ENCODE data around the gene MCF2.

MCF2 gene

DNA sequence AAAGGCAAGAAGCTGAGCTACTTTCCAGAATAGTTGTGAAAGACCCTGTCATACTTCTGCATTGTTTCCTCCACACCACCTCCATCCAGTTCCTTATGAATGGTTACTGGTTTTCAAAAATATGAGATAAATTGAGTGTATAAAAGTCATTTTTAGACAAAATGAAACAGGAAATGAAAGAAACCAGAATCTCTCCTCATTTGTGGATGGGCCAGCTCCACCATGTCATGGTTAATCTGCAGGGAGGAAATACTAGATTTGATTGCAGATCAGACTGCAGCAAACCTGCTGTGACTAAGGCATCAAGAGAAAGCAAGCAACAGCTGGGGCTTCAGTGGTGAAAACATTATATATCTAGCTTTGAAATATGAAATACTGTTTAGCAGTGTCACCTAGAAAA, 153.6 kb downstream of the MCF2 start:
- TF ChIP-seq, protein P1, sequence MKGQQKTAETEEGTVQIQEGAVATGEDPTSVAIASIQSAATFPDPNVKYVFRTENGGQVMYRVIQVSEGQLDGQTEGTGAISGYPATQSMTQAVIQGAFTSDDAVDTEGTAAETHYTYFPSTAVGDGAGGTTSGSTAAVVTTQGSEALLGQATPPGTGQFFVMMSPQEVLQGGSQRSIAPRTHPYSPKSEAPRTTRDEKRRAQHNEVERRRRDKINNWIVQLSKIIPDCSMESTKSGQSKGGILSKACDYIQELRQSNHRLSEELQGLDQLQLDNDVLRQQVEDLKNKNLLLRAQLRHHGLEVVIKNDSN (IDR thresholded peaks at IDR 0.05): no peak

DNA sequence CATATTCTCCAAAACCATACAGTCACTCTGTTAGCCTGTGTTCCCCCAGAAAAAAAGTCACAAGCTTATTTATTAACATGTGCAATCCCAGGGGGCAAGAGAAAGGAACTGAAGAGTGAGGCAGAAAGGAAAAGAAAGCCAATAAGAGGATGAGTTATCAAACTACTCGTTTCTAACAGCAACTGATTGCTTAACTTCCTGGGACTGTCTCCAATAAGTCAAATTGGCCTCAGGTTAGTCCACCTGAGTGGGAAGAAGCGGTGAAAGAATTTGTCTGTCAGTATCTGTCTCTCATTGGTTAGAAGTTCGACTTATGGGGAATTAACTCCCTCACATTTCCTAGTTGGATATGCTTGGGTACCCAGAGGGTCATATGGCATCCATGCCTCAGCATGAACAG, 163.4 kb downstream of the MCF2 start:
- TF ChIP-seq FOXM1 (IDR thresholded peaks at IDR 0.05; ENCODE audit: borderline replicate concordance, low read depth): no peak
- no peak for TF ChIP-seq TCF12 (IDR thresholded peaks at IDR 0.05; ENCODE audit: low read depth)

DNA sequence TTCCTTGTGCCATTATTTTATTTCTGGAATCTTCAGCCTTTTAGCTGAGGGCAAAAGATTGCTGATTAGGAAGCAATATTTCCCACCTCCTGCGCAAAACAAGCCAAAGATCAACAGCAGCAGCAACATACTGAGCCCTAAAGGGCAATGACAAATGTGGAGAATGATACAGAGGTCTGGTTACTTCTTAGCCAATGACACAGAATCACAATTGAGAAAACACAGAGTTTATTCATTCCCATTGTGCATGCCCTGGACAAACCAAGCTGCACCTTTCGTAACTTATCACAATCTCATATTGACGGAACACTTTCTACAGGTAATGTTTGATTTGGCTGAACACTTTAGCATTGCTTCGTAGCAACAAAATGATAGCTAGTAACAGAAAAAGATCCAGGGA, 164.0 kb downstream of the MCF2 start:
- TF ChIP-seq EGR1 (IDR thresholded peaks at IDR 0.05): no peak
- TF ChIP-seq FOXM1 (IDR thresholded peaks at IDR 0.05; ENCODE audit: borderline replicate concordance, low read depth): no peak
- no peak for TF ChIP-seq CREB1 (IDR thresholded peaks at IDR 0.05; ENCODE audit: low read depth)
- TF ChIP-seq YY1 (IDR thresholded peaks at IDR 0.05; ENCODE audit: low read depth): no peak
- no peak for TF ChIP-seq EP300 (IDR thresholded peaks at IDR 0.05; ENCODE audit: borderline replicate concordance)
- no peak for TF ChIP-seq ZBTB7A (IDR thresholded peaks at IDR 0.05; ENCODE audit: low read depth)
- TF ChIP-seq, protein P2, sequence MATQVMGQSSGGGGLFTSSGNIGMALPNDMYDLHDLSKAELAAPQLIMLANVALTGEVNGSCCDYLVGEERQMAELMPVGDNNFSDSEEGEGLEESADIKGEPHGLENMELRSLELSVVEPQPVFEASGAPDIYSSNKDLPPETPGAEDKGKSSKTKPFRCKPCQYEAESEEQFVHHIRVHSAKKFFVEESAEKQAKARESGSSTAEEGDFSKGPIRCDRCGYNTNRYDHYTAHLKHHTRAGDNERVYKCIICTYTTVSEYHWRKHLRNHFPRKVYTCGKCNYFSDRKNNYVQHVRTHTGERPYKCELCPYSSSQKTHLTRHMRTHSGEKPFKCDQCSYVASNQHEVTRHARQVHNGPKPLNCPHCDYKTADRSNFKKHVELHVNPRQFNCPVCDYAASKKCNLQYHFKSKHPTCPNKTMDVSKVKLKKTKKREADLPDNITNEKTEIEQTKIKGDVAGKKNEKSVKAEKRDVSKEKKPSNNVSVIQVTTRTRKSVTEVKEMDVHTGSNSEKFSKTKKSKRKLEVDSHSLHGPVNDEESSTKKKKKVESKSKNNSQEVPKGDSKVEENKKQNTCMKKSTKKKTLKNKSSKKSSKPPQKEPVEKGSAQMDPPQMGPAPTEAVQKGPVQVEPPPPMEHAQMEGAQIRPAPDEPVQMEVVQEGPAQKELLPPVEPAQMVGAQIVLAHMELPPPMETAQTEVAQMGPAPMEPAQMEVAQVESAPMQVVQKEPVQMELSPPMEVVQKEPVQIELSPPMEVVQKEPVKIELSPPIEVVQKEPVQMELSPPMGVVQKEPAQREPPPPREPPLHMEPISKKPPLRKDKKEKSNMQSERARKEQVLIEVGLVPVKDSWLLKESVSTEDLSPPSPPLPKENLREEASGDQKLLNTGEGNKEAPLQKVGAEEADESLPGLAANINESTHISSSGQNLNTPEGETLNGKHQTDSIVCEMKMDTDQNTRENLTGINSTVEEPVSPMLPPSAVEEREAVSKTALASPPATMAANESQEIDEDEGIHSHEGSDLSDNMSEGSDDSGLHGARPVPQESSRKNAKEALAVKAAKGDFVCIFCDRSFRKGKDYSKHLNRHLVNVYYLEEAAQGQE (IDR thresholded peaks at IDR 0.05; ENCODE audit: low read depth): no peak
- TF ChIP-seq RAD21 (IDR thresholded peaks at IDR 0.05; ENCODE audit: low read depth): no peak
- TF ChIP-seq, protein P3, sequence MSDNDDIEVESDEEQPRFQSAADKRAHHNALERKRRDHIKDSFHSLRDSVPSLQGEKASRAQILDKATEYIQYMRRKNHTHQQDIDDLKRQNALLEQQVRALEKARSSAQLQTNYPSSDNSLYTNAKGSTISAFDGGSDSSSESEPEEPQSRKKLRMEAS (IDR thresholded peaks at IDR 0.05): no peak
- no peak for TF ChIP-seq TAF1 (IDR thresholded peaks at IDR 0.05; ENCODE audit: low read depth)
- TF ChIP-seq TEAD4 (IDR thresholded peaks at IDR 0.05): no peak
- no peak for TF ChIP-seq TCF12 (IDR thresholded peaks at IDR 0.05; ENCODE audit: low read depth)
- TF ChIP-seq CEBPB (IDR thresholded peaks at IDR 0.05): no peak
- TF ChIP-seq, protein P1 (IDR thresholded peaks at IDR 0.05): no peak
- TF ChIP-seq NFIC (IDR thresholded peaks at IDR 0.05): no peak

DNA sequence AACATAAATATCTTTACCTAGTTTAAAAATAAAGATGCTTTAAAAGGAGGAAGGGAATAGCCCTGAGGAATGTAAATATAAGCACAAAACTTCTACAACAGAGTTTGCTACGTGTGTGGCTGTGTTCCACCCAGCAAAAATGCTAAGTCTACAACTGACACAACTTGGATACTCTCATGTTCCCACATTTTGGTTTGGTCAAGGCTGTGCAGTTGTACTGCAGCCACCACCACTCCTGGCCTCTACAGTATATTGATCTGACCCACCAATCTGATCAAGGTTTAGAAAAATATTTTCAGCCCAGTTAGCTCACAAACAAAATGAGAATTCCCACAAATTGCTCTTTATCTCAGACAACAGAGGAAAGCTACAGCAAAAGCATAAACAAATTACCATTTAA, 165.3 kb downstream of the MCF2 start:
- TF ChIP-seq, protein P3 (IDR thresholded peaks at IDR 0.05): no peak
- no peak for TF ChIP-seq TCF12 (IDR thresholded peaks at IDR 0.05; ENCODE audit: low read depth)

DNA sequence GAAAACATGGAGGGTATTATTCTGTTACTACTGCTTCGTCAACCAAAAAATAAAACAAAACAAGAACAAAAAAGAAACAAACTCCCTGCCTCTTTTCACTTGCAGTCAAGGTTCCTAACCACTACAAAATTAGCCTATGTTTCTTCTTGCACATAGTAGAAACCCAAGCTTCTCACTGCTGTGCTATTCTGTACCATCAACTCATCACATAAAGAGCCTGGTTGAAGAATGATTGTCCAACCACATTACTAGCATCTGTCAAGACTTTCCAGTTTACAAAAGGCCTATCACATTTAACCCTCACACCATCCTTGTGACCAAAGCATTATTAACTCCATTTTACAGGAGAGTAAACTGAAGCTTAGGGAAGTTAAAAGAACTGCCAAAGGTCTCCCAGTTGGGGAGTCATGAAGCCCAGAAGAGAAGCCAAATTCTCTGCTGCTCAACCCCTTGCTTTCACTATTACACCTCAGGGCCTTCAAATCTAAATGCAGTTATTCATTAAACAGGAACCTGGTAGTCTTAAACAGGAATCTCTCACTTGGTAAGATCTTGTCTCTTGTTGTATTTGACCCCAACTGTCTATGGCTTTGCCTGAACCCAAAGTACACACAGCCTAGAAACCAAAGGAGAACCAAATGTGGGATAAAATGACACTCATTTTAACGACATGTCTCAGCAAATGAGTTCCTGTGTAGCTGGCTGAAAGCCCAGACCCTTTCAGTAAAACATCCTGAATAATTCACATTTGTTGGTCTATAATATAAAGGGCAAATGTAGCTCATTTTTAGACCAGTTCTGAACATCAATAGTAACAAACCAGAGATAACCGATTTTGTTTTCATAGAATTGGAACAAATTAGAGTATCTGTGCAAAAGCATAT, 168.8 kb downstream of the MCF2 start:
- TF ChIP-seq TAF1 (IDR thresholded peaks at IDR 0.05; ENCODE audit: low read depth) (no peak), TCF12 (IDR thresholded peaks at IDR 0.05; ENCODE audit: low read depth) (no peak), EP300 (IDR thresholded peaks at IDR 0.05; ENCODE audit: borderline replicate concordance) (no peak), NFIC (IDR thresholded peaks at IDR 0.05) (no peak), FOXM1 (IDR thresholded peaks at IDR 0.05; ENCODE audit: borderline replicate concordance, low read depth) (no peak)
- TF ChIP-seq, protein P1 (IDR thresholded peaks at IDR 0.05): no peak

DNA sequence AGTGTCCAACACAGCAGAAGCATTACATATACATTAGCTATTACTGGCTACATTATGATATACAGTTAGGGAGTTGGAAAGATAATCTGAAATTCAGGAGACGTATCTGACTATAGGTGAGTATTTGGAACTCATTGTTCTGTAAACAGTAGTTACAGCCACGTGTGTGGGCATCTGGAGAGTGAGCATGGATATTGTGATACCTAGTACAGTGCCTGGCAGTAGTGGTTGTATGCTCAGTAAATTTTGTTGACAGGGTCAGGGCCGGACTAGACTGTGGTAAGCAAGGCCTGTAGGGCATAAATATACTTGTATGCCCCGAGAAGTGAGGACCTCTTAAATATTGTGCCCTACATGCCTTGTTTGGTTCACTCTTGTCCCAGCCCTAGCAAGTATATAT, 174.5 kb downstream of the MCF2 start:
- TF ChIP-seq TAF1 (IDR thresholded peaks at IDR 0.05; ENCODE audit: low read depth) (no peak), CEBPB (IDR thresholded peaks at IDR 0.05) (no peak), RAD21 (IDR thresholded peaks at IDR 0.05; ENCODE audit: low read depth) (no peak), NFIC (IDR thresholded peaks at IDR 0.05) (no peak), EGR1 (IDR thresholded peaks at IDR 0.05) (no peak), ZBTB7A (IDR thresholded peaks at IDR 0.05; ENCODE audit: low read depth) (no peak), CREB1 (IDR thresholded peaks at IDR 0.05; ENCODE audit: low read depth) (no peak), EP300 (IDR thresholded peaks at IDR 0.05; ENCODE audit: borderline replicate concordance) (no peak), TEAD4 (IDR thresholded peaks at IDR 0.05) (no peak)
- TF ChIP-seq, protein P3 (IDR thresholded peaks at IDR 0.05): no peak
- TF ChIP-seq, protein P1 (IDR thresholded peaks at IDR 0.05): no peak
- TF ChIP-seq, protein P2 (IDR thresholded peaks at IDR 0.05; ENCODE audit: low read depth): no peak
